ENCODE results near the gene KRT2. TPM values are rescaled to one million over a fixed set of nuclear protein-coding genes. Genes with fewer than 3 reads are reported as not detected.
"Not testable (repeated sequence)": the region's sequence is repeated elsewhere in the genome, so short reads cannot be mapped to it uniquely, and the experiment has no call there.

The KRT2 gene
- total RNA-seq, 2 experiments from 2014 or later, result not detected

DNA sequence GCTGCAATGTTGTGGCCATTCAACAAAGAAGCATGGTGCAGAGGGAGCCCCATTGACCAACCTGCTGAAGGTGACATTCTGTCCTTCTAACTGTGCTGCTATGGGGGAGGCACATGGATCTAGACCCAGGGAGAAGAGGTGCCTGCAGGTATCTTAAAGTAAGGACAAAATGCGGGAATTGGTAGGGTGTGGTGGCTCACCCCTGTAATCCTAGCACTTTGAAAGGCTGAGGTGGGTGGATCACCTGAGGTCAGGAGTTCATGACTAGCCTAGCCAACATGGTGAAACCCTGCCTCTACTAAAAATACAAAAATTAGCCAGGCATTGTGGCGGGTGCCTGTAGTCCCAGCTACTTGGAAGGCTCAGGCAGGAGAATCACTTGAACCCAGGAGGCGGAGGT, 17.9 kb upstream of the KRT2 start:
- H3K9me3 Mint-ChIP-seq (ENCODE audit: low read depth); DNase-seq; H3K4me1 Mint-ChIP-seq; H3K27ac Mint-ChIP-seq; ATAC-seq; H3K36me3 Mint-ChIP-seq; CTCF ChIA-PET; H3K4me3 Mint-ChIP-seq: not testable (repeated sequence)
- peaks cover 15% of the 10 kb centered on the region for H3K27me3 Mint-ChIP-seq

- H3K27me3 Mint-ChIP-seq, result peaks cover 17% of the 10 kb centered on the region
- H3K4me1 Mint-ChIP-seq, result no peaks in the 10 kb centered on the region
- ATAC-seq (no peak), DNase-seq (no peak)
- CTCF ChIA-PET, result no interaction called here
- no peak overlapping the region for H3K4me3 Mint-ChIP-seq
- no peaks in the 10 kb centered on the region for H3K36me3 Mint-ChIP-seq
- no peak overlapping the region for H3K27ac Mint-ChIP-seq
- H3K9me3 Mint-ChIP-seq (ENCODE audit: low read depth), result no peaks in the 10 kb centered on the region
Observed at GRCh38 chr12:52669426-52669825, 17.4 kb upstream of the KRT2 start.

- Mint-ChIP-seq H3K27me3 (peaks cover 23% of the 10 kb centered on the region), H3K4me1 (no peaks in the 10 kb centered on the region), H3K4me3 (no peak overlapping the region), H3K9me3 (ENCODE audit: low read depth) (no peaks in the 10 kb centered on the region), H3K27ac (no peak overlapping the region), H3K36me3 (no peaks in the 10 kb centered on the region)
- no peak for ATAC-seq
- DNase-seq, result no peak
- CTCF ChIA-PET, result interaction anchor here (0.9 to 1.0 kb wide), 3 partner anchors 14 to 217 kb away, joined by 3 to 5 read pairs (median 3); no protein-coding TSS in a partner anchor
Observed at GRCh38 chr12:52667931-52668330, 15.9 kb upstream of the KRT2 start.

- peaks cover 23% of the 10 kb centered on the region for H3K27me3 Mint-ChIP-seq
- no peak overlapping the region for H3K4me3 Mint-ChIP-seq
Observed at GRCh38 chr12:52667509-52667908, 15.5 kb upstream of the KRT2 start.

DNA sequence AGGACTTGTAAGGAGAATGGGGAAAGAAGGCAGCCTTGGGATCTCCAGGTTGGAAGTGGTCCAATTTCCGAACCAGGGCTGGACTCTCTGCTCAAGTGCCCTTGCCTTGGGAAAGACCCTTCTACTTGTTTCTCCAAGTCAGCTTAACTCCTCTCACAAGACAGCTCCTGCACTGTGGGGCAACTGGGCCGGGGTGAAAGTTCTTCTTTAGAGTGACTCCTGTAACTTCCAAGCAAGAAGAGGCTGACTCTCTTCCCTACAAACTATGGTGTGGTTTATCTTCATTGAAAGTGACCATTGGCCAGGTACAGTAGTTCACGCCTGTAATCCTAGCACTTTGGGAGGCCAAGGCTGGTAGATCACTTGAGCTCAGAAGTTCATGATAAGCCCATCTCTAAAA, 14.5 kb upstream of the KRT2 start:
- ATAC-seq, result no peak
- CTCF ChIA-PET, result interaction anchor here (1.3 kb wide), 1 partner anchor 219 kb away, joined by 3 read pairs; no protein-coding TSS in a partner anchor
- no peak overlapping the region for H3K27ac Mint-ChIP-seq
- H3K27me3 Mint-ChIP-seq, result peaks cover 23% of the 10 kb centered on the region
- H3K9me3 Mint-ChIP-seq (ENCODE audit: low read depth), result no peaks in the 10 kb centered on the region
- no peak overlapping the region for H3K4me3 Mint-ChIP-seq
- no peak for DNase-seq
- no peaks in the 10 kb centered on the region for H3K36me3 Mint-ChIP-seq
- H3K4me1 Mint-ChIP-seq, result peaks cover 4% of the 10 kb centered on the region

More at GRCh38 chr12:52667509-52667908, 15.5 kb upstream of the KRT2 start:
- CTCF ChIA-PET, result interaction anchor here (0.9 to 1.0 kb wide), 2 partner anchors 13 to 203 kb away, joined by 3 to 5 read pairs; no protein-coding TSS in a partner anchor
- Mint-ChIP-seq H3K36me3 (no peaks in the 10 kb centered on the region), H3K27ac (no peak overlapping the region), H3K4me1 (no peaks in the 10 kb centered on the region), H3K9me3 (ENCODE audit: low read depth) (no peaks in the 10 kb centered on the region)
- DNase-seq, result no peak
- no peak for ATAC-seq

DNA sequence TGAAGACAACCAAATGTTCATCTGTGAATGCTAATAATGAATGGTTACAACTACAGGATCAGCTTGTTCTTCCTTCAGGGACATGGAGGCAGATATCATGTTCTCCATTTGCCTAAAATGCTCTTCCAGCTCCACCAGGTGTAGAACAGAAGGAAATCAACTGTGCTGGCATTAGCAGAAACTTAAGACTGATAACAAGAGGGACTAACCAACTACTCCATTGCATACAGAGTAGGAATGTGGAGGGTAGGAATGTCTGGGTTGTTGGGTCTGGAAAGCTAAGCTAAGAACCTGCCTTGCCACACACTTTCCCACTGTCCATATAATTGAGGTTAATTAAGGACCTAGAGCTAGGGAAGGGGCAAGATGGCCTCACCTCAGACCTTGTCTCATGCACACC, 11.4 kb upstream of the KRT2 start:
- Mint-ChIP-seq H3K27ac (no peak overlapping the region), H3K36me3 (no peaks in the 10 kb centered on the region), H3K4me3 (no peak overlapping the region), H3K9me3 (ENCODE audit: low read depth) (no peaks in the 10 kb centered on the region), H3K4me1 (peaks cover 4% of the 10 kb centered on the region), H3K27me3 (peaks cover 27% of the 10 kb centered on the region)
- no peak for ATAC-seq
- CTCF ChIA-PET, result interaction anchor here (0.6 kb wide), 1 partner anchor 1681 kb away, joined by 3 read pairs; no protein-coding TSS in a partner anchor
- DNase-seq, result no peak

GRCh38 chr12:52662918-52663229, 10.9 kb upstream of the KRT2 start:
- Mint-ChIP-seq H3K4me3 (no peak overlapping the region), H3K27me3 (peaks cover 29% of the 10 kb centered on the region), H3K4me1 (peaks cover 4% of the 10 kb centered on the region), H3K36me3 (no peaks in the 10 kb centered on the region), H3K27ac (no peak overlapping the region), H3K9me3 (ENCODE audit: low read depth) (no peaks in the 10 kb centered on the region)
- CTCF ChIA-PET, result no interaction called here
- DNase-seq (peak; percentile 12), ATAC-seq (no peak)

DNA sequence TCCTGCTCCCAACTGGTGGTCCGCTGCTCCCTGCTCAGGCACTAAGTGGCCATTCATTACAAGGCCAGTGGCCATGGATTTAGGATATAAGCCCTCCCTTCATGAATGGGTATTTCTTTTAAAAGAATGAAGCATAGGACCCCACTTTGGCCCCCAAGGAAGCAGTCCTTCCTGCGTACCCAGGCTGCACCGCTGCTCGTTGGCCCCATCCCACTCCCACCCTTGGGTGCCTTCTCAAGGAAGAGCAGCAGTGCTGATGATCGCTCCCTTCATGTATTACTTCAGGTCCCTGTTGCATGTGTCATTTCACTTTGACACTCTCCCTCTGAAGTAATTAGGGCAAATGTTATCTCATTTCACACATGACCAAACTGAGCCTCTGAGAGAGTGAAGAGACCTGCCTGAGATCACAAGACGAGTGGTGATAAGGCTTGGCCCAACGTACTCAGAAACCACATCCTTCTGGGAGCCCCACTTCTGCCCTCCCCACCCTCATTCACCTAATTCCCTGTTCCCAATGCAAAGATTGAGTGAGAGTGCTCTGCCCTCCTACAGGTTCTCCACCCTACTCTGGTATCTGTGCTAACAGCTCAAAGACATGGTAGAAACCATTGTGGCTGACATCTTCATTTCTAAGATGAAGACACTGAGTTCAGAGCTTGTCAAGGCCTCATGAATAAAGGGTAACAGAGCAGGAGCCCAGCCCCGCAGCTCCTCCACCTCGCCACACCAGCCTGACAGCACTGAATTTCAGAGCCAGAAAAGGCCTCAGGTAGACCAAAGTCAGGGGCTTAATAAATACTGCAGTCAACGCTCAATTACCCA, 10.3 kb upstream of the KRT2 start:
- no peak for ATAC-seq
- Mint-ChIP-seq H3K4me1 (peaks cover 4% of the 10 kb centered on the region), H3K27ac (no peak overlapping the region), H3K4me3 (no peak overlapping the region), H3K9me3 (ENCODE audit: low read depth) (no peaks in the 10 kb centered on the region), H3K36me3 (no peaks in the 10 kb centered on the region), H3K27me3 (peaks cover 32% of the 10 kb centered on the region)
- CTCF ChIA-PET, result no interaction called here
- peak; percentile 25 for DNase-seq

- no peak overlapping the region for H3K27ac Mint-ChIP-seq
Observed at GRCh38 chr12:52661668-52662067, 9.7 kb upstream of the KRT2 start.

DNA sequence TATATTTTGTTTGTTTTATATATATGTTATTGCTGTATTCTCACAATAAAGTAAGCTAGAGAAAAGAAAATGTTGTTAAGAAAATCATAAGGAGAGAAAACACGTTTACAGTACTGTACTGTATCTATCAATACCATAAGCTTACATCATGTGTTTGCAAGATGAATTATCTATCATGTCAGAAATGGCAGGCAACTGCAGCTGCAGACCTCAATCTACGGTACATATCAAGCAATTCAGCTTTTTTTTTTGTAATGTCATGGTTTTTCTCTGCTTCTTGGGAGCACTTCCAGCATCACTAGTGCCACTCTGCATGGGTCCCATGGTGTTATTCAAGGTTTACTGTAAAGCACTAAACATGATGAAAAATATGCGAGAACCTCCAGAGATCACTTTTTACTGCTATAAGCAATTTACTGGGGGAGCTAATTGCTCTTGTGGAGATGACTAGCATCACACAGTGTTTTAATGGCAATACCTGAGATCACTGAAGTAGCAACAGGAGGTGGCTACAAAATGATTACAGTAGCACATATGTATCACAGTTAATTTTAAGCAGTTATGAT, 9.0 kb upstream of the KRT2 start:
- peaks cover 31% of the 10 kb centered on the region for H3K27me3 Mint-ChIP-seq
- DNase-seq (no peak), ATAC-seq (no peak)
- no peaks in the 10 kb centered on the region for H3K9me3 Mint-ChIP-seq (ENCODE audit: low read depth)
- no peak overlapping the region for H3K4me3 Mint-ChIP-seq
- CTCF ChIA-PET, result interaction anchor here (1.1 kb wide), 1 partner anchor 25 kb away, joined by 3 read pairs; no protein-coding TSS in a partner anchor
- no peak overlapping the region for H3K27ac Mint-ChIP-seq
- H3K36me3 Mint-ChIP-seq, result no peaks in the 10 kb centered on the region
- H3K4me1 Mint-ChIP-seq, result peaks cover 4% of the 10 kb centered on the region

More at GRCh38 chr12:52661668-52662067, 9.7 kb upstream of the KRT2 start:
- no peaks in the 10 kb centered on the region for H3K9me3 Mint-ChIP-seq (ENCODE audit: low read depth)
- DNase-seq (no peak), ATAC-seq (no peak)
- H3K27me3 Mint-ChIP-seq, result peaks cover 31% of the 10 kb centered on the region
- peaks cover 4% of the 10 kb centered on the region for H3K4me1 Mint-ChIP-seq
- CTCF ChIA-PET, result no interaction called here
- H3K36me3 Mint-ChIP-seq, result no peaks in the 10 kb centered on the region
- no peak overlapping the region for H3K4me3 Mint-ChIP-seq

DNA sequence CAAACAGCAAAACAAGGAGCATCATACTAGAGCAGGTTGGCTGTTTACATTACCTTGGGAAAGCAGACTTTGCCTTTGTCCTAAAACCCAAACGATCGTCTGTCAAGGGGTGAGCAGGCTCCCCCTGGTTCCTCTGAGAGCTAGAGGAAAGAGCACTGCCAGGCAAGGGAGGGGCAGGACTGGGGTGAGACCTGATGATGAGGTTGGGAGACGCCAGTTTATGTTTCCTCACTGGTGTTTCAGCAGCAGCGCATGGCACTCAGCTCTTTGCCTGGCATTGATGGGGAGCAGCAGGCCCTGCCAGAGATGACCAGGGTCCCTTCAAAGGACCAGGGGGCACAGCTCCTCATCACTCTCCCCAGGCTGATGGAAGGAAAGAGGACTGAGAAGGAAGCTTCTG, 7.9 kb upstream of the KRT2 start:
- CTCF ChIA-PET, result no interaction called here
- Mint-ChIP-seq H3K4me1 (peaks cover 4% of the 10 kb centered on the region), H3K4me3 (no peak overlapping the region), H3K27me3 (peaks cover 38% of the 10 kb centered on the region), H3K27ac (no peak overlapping the region), H3K9me3 (ENCODE audit: low read depth) (no peaks in the 10 kb centered on the region), H3K36me3 (no peaks in the 10 kb centered on the region)
- ATAC-seq (no peak), DNase-seq (no peak)

DNA sequence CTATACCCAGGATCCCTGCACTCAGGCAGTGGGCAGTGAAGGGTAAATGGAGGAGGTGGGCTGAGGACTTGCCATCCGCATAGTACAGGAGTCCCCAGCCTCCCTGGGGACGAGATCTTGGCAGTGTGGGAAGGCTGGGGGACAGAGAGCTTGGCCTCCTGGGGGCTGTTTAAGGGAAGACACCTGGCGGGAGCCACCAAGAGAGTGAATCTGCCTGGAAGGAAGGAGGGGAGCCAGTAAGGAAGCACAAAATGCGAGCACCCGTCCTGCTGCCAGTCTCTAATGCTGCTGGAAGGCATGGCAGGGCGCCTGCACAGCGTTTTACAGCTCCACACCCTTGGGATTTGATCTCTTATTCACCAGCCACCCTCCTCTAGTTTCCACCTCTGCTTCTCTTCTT, 7.4 kb upstream of the KRT2 start:
- Mint-ChIP-seq H3K4me3 (no peak overlapping the region), H3K36me3 (no peaks in the 10 kb centered on the region), H3K27ac (no peak overlapping the region), H3K4me1 (peaks cover 4% of the 10 kb centered on the region), H3K27me3 (peaks cover 41% of the 10 kb centered on the region), H3K9me3 (ENCODE audit: low read depth) (no peaks in the 10 kb centered on the region)
- ATAC-seq (no peak), DNase-seq (no peak)
- CTCF ChIA-PET, result no interaction called here

GRCh38 chr12:52658196-52658595, 6.2 kb upstream of the KRT2 start:
- Mint-ChIP-seq H3K36me3 (no peaks in the 10 kb centered on the region), H3K9me3 (ENCODE audit: low read depth) (no peaks in the 10 kb centered on the region), H3K4me3 (no peak overlapping the region), H3K27ac (no peak overlapping the region), H3K4me1 (peaks cover 4% of the 10 kb centered on the region), H3K27me3 (peaks cover 41% of the 10 kb centered on the region)
- ATAC-seq (no peak), DNase-seq (no peak)
- CTCF ChIA-PET, result no interaction called here

- H3K9me3 Mint-ChIP-seq (ENCODE audit: low read depth), result no peaks in the 10 kb centered on the region
- H3K4me3 Mint-ChIP-seq, result no peak overlapping the region
- peaks cover 50% of the 10 kb centered on the region for H3K27me3 Mint-ChIP-seq
- ATAC-seq (no peak), DNase-seq (no peak)
- H3K36me3 Mint-ChIP-seq, result no peaks in the 10 kb centered on the region
- CTCF ChIA-PET, result no interaction called here
- peaks cover 6% of the 10 kb centered on the region for H3K4me1 Mint-ChIP-seq
- H3K27ac Mint-ChIP-seq, result no peak overlapping the region
Observed at GRCh38 chr12:52657250-52657902, 5.4 kb upstream of the KRT2 start.
